GM18870 (cell line): Measurements from ENCODE around the gene SCN1B.
"Not testable (repeated sequence)": the region's sequence is repeated elsewhere in the genome, so short reads cannot be mapped to it uniquely, and the experiment has no call there.

Experiments
- ATAC-seq: cut with Tn5 transposase; IDR thresholded peaks from one replicate; pipeline ENCODE4 v1.9.1; 2021; ENCODE audit warnings: moderate library complexity; ENCODE audit not compliant: unreplicated experiment

The SCN1B gene

GRCh38 chr19:35000647-35001501 is 29.4 kb upstream of the SCN1B start:
- ATAC-seq: no peak

DNA sequence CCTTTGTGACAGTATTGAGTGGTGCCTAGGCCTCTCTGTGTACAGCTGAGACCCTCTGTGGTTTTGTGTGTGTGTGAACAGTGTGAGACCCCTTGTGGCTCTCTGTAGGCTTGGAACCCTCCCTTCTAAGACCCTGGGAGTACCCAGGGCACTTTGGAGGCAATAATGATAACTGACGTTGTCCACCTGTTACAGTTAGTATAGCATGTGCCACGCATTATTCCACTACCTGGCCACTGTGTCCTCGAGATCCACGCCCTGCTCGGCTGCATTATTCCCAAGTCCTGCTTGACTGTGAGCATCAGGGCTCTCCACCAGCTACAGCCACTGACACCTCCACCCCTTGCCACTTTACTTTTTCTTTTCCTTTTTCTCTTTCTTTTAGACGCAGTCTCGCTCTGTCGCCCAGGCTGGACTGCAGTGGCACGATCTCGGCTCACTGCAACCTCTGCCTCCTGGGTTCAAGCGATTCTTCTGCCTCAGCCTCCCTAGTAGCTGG is 28.2 kb upstream of the SCN1B start:
- no peak for ATAC-seq

GRCh38 chr19:35004517-35005255 is 25.6 kb upstream of the SCN1B start:
- no peak for ATAC-seq

DNA sequence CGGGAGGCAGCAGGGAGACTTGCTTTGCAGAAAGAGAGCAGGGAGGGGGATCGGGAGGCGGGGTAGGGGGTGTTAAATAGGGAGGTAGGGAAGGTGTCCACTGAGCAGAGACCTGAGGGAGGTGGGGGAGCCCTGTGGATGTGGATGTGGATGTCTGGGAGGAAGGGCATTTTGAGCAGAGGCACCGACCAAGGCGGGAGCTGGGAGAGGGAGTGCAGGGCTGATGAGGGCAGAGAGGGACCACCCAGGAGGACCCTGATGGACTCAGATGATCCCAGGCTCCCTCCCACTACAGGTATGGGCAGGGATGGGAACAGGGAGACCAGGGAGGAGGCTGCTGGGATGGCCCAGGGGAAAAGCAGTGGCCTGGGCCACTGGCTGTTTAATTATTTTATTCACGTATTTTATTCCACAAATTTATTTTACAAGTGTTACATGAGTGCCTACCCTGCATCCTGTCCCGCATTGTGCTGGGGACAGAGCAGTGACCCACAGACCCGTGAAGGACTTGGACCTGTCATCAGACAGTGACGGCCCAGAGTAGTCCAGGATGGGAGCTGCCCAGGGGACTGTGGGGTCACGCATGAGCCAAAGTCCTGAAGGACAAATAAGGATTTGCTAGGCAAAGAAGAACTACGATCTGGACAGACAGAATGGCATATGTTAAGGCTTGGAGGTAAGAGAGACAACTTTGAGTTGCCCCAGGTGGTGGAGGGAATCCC is 24.9 kb upstream of the SCN1B start:
- no peak for ATAC-seq

DNA sequence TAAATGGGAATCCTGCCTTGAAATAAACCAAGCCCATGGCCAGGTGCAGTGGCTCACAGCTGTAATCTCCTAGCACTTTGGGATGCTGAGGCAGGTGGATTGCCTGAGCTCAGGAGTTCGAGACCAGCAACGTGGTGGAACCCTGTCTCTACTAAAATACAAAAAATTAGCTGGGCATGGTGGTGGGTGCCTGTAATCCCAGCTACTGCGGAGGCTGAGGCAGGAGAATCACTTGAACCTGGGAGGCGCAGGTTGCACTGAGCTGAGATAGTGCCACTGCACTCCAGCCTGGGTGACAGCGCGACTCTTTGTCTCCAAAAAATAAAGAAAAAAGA is 24.3 kb upstream of the SCN1B start:
- not testable (repeated sequence) for ATAC-seq

GRCh38 chr19:35006342-35006998 is 23.8 kb upstream of the SCN1B start:
- ATAC-seq: no peak

DNA sequence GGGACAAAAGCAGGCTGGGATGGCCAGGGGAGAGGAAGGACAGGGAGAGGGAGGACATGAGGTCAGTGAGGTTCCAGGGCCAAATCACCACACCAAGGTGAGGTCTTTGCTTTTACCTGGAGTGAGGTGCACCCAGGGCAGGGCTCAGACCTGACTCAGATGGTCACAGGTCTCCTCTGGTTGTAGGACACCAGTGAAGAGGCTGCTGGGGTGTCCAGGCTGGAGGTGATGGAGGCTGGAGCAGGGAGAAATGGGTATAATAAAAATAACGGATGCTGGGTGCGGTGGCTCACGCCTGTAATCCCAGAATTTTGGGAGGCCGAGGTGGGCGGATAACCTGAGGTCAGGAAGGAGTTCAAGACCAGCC is 23.3 kb upstream of the SCN1B start:
- no peak for ATAC-seq

DNA sequence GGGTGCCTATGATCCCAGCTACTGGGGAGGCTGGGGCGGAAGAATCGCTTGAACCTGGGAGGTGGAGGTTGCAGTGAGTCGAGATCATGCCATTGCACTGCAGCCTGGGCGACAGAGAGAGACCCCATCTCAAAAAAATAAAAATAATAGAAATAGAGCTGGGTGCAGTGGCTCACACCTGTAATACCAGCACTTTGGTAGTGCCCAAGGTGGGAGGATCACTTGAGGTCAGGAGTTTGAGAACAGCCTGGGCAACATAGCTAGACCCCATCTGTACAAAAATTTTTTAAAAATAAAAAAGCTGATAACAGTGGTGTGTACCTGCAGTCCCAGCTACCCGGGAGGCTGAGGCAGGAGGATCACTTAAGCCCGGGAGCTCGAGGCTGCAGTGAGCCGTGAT is 22.8 kb upstream of the SCN1B start:
- ATAC-seq: not testable (repeated sequence)

- no peak for ATAC-seq
Measured at GRCh38 chr19:35008891-35009341, 21.4 kb upstream of the SCN1B start.

- ATAC-seq: no peak
Measured at GRCh38 chr19:35009424-35010415, 20.6 kb upstream of the SCN1B start.

- no peak for ATAC-seq
Measured at GRCh38 chr19:35011091-35011689, 19.1 kb upstream of the SCN1B start.

DNA sequence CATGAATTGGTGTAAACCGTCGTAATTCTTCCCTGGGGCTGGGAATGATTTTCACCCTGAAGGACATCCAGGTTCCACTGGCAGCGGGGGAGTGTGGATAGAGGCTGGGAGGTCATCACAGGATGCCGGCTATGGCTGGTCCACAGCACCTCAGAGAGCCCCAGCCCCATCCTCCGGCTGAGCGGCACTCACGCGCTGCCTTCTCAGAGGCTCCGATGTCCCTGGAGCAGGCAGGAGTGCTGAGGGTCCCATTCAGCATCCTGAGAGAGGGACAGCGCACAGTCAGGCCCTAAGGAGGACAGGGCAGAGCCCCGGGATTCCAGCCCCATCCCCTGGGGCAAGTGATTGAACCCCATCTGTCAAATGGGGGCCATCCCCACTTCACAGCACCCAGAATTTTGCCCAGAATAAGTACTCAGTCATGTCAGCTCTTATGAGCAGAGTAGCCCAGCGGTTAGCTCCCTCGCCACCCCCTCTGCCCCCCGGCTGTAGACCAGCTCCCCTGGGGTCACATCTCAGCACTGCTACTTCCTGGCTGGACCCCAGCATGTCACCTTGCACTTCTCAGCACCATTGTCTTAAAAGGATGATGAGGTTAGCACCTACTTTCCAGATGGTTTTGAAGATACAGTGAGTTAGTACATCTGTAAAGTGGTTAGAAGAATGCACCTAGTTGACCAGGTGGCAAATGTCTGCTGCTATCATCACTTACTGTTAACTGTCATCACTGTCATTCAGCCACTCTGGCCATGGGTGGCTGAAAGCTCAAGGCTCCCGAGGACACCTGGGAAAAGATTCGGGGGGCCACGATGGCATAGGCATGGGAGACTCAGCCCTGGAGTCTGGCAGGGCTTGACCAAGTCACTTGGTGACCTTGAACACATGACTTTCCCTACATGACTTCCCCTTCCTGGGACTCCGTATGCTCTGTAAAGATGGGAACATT is 18.3 kb upstream of the SCN1B start:
- ATAC-seq: no peak

DNA sequence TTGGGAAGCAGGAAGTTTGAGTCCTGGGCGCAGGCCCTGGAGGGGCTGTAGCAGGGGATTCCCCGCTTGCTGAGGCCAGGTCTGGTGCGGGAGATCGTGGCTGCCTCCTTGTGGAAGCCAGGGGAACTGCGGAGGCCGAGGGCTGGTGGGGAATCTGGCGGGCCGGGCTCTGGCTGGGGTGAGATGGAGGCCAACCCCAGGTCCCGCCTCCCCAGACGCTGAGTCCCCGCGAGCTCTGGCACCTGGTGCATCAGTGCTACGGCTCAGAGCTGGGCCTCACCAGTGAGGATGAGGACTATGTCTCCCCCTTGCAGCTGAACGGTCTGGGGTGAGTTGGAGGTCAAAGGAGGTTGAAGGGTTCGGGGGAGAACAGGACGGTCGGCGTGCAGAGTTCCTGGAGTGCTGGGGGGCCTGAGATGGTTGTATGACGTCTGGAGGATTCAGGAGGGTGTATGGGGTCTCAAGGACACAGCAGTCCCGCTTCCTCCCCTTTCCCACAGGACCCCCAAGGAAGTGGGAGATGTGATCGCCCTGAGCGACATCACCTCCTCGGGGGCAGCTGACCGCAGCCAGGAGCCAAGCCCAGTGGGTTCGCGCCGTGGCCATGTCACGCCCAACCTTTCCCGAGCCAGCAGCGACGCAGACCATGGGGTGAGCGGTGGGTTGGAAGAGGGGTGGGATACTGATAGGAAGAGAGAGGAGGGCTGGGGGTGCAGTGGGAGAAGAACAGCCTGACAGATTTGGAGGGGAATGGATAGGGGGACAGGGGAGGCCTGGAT is 17.0 kb upstream of the SCN1B start:
- ATAC-seq: no peak

DNA sequence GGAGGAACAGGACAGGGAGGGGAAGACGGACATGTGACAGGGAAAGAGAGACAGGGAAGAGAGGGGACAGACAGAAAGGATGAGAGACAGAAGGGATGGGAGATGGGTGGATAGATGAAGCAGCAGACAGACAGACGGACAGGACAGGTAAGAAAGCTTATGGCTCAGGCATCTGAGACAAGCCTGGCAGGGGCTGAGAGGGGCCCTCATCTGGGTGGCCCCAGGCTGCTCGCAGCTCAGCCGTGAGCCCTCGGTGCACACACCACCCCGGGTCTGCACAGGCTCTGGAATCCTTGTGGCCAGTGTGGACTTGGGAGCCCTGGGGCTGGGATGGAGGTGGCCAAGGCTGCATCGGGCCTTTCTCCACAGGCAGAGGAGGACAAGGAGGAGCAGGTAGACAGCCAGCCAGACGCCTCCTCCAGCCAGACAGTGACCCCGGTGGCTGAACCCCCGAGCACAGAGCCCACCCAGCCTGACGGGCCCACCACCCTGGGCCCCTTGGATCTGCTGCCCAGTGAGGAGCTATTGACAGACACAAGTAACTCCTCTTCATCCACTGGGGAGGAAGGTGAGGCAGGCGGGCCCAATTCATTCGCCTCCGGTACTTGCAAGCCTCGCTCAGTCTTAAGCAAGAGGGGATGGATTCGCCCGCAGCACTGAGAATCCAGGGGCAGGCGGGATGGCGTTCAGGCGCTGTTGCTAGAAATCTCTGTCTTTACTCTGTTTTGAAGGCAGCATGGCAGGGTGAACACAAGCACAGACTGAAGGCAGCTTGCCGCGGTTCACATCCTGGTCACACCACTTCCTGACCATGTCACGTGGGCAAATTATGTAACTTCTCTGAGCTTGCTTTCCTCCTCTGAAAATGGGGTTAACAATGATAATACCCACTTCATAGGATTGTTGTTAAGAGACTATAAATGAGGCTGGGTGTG is 16.2 kb upstream of the SCN1B start:
- ATAC-seq: no peak

DNA sequence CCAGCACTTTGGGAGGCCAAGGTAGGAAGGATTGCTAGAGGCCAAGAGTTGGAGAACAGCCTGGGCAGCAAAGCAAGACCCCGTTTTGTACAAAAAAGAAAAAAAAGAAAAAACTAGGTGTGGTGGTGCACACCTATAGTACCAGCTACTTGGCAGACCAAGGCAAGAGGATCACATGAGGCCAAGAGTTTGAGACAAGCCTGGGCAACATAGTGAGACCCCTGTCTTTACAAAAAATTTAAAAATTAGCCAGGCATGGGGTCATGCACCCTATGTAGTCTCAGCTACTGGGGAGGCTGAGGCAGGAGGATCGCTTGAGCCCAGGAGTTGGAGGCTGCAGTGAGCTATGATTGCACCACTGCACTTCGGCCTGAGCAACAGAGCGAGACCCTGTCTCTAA is 15.5 kb upstream of the SCN1B start:
- not testable (repeated sequence) for ATAC-seq

- ATAC-seq: no peak
Measured at GRCh38 chr19:35015270-35015953, 14.9 kb upstream of the SCN1B start.
